Activated CD4-positive, CD25-positive, alpha-beta regulatory T cell treated with anti-CD3 and anti-CD28 coated beads, Interleukin-2, amount 50 U/mL, for 72 hours (primary cell): ENCODE measurements around the gene NRBP1.

Source experiments
- DNase-seq: peaks from one replicate; pipeline ENCODE4 v3.0.0; 2021

NRBP1 gene

GRCh38 chr2:27428213-27428977, at the start of gene NRBP1:
Gene NRBP1 (plus strand): TSS chr2:27428631. CDS start chr2:27433274, 4,643 bp downstream.
- DNase-seq: peak; percentile 95

GRCh38 chr2:27378809-27379290, 49.6 kb upstream of the NRBP1 start:
- DNase-seq: no peak

GRCh38 chr2:27379383-27379835, 49.0 kb upstream of the NRBP1 start:
- no peak for DNase-seq

- peak; percentile 73 for DNase-seq
Observed at GRCh38 chr2:27379836-27380625, 48.4 kb upstream of the NRBP1 start.

- DNase-seq: peak; percentile 90
Observed at GRCh38 chr2:27380626-27381545, 47.5 kb upstream of the NRBP1 start, which contains the start of gene ZNF513. Gene ZNF513 (minus strand): TSS chr2:27380734. CDS start chr2:27380526, 208 bp downstream.

GRCh38 chr2:27381577-27382181, 46.8 kb upstream of the NRBP1 start:
- no peak for DNase-seq

- no peak for DNase-seq
Observed at GRCh38 chr2:27390822-27391679, 37.4 kb upstream of the NRBP1 start.

GRCh38 chr2:27393225-27393624, 35.2 kb upstream of the NRBP1 start:
- DNase-seq: no peak

GRCh38 chr2:27398962-27399361, 29.5 kb upstream of the NRBP1 start:
- no peak for DNase-seq

GRCh38 chr2:27400348-27401135, 27.9 kb upstream of the NRBP1 start:
- DNase-seq: no peak

- no peak for DNase-seq
Observed at GRCh38 chr2:27407798-27408491, 20.5 kb upstream of the NRBP1 start.

GRCh38 chr2:27408601-27409320, 19.7 kb upstream of the NRBP1 start:
- no peak for DNase-seq

- peak; percentile 99 for DNase-seq
Observed at GRCh38 chr2:27409321-27410073, 18.9 kb upstream of the NRBP1 start, which contains the start of gene PPM1G. Gene PPM1G (minus strand): TSS chr2:27409591. CDS start chr2:27409422, 169 bp downstream.

- DNase-seq: no peak
Observed at GRCh38 chr2:27412419-27413152, 15.8 kb upstream of the NRBP1 start.

- DNase-seq: no peak
Observed at GRCh38 chr2:27416151-27416550, 12.3 kb upstream of the NRBP1 start.

- DNase-seq: no peak
Observed at GRCh38 chr2:27420996-27421395, 7.4 kb upstream of the NRBP1 start.

- no peak for DNase-seq
Observed at GRCh38 chr2:27421660-27422250, 6.7 kb upstream of the NRBP1 start.
